Activated T-cell treated with anti-CD3 and anti-CD28 coated beads, Interleukin-2, amount 50 U/mL, for 48 hours (primary cell): Measurements from ENCODE around the gene CLASP1.
"Not testable (repeated sequence)": the region's sequence is repeated elsewhere in the genome, so short reads cannot be mapped to it uniquely, and the experiment has no call there.

Experiments used
- DNase-seq, 2 experiments: peaks; one replicate each; pipeline ENCODE4 v3.0.0-alpha.2; 2020

The CLASP1 gene

DNA sequence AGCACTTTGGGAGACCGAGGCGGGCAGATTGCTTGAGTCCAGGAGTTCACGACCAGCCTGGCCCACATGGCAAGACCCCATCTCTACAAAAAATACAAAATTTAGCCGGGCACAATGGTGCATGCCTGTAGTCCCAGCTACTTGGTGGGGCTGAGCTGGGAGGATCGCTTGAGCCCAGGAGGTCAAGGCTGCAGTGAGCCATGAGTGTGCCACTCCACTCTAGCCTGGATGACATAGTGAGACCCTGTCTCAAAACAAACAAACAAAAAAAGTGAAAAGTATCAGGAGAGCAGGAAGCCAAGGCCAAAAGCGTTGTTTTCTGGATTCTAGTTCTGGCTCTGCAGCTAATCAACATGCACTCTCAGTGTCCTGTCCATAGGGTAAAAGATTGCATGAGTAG lies 10.7 kb upstream of the CLASP1 start:
- DNase-seq = no peak

DNA sequence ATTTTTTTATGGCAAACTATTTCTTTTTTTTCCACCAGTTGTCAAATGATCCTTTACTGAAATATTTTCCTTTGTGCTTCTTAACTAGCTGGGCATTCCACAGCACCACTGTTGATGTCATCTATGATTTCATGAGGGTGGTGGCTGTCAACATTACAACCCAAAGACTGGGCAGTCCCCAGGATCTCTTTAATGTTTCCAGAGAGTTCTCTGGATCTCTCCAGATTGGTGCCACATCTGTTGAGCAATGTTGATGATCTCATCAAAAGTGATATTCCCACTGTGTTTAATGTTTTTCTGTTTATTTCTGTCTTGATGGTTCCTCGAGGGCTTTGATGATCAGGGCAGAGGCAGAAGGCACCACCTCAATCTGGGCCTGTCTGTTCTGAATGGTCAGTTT lies 9.1 kb upstream of the CLASP1 start:
- DNase-seq = not testable (repeated sequence)

DNA sequence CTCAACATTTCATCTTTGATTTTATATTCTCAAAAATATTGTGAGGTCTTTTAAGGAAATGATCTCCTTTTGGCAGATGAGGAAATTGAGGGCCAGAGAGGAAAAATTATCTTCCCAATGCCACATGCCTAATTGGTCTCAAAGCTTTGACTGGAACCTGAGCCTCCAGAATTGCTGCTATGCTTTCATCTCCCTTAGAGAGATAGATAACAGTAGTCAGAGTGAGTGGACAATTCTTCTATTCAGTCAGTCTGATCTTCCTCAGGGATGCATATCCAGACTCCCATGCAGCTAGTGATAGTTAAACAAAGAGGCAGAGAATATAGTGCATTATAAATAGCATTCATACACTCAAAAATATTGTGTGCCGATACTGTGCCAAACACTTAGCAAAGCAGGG lies 3.8 kb upstream of the CLASP1 start:
- DNase-seq = no peak

DNA sequence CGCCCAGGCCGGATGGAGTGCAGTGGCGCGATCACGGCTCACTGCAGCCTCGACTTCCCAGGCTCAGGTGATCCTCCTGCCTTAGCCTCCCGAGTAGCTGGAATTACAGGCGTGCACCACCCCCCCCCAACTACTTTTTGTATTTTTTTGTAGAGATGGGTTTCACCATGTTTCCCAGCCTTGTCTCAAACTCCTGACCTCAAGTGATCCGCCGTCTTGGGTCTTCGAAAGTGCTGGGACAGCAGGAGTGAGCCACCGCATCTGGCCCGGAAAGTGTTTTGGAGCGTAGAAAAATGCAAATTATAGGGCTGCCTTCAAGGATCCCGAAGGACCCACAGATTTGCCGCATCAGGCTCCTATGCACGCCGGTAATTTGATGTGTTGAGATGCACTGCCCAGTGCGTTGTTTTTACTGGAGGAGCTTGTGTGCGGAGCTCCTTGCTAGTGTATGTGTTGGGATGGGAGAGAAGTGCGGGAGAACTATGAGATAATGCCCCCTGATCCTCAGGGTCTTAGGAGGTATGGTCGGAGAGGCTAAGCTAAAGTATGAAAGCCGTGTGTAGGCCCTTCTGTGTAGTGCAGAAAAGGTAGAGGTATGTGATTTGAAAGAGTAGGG lies 1.2 kb upstream of the CLASP1 start:
- DNase-seq = peak; percentile 48 to 52

DNA sequence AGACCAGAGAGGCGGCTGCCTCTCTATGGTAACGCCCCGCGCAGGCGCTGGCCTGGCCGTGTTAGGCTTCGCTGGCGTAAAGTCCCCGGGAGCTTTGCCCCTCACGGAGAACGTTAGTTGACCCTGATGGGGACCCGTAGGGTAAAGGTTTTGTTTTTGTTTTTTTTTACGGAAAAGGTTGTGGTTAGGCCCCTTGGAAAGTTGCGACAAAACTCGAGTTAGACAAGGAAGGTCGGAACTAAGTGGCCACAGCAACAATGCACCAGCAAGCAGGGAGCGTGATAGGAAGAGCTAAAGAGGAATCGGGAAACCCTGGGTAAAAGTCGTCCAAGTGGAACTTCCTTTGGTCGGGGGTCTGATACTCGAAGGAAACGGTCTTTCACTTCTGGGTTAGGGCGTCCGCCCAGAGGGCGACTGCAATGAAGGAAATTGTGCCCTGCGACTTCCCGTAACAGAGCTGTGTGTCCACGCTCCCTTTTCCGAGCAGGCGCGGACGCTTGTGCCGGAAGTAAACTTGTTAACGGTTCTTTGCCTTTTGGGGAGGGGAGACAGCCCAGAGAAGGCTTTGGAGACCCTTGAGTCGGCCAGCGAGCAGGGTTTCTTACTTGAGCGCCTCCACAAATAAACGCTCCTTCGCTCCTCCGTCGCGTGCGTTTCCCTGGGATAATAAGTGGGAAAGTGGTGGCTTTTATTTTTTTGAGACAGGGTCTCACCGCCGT lies 493 bp upstream of the CLASP1 start:
- DNase-seq = peak; percentile 92 to 94

DNA sequence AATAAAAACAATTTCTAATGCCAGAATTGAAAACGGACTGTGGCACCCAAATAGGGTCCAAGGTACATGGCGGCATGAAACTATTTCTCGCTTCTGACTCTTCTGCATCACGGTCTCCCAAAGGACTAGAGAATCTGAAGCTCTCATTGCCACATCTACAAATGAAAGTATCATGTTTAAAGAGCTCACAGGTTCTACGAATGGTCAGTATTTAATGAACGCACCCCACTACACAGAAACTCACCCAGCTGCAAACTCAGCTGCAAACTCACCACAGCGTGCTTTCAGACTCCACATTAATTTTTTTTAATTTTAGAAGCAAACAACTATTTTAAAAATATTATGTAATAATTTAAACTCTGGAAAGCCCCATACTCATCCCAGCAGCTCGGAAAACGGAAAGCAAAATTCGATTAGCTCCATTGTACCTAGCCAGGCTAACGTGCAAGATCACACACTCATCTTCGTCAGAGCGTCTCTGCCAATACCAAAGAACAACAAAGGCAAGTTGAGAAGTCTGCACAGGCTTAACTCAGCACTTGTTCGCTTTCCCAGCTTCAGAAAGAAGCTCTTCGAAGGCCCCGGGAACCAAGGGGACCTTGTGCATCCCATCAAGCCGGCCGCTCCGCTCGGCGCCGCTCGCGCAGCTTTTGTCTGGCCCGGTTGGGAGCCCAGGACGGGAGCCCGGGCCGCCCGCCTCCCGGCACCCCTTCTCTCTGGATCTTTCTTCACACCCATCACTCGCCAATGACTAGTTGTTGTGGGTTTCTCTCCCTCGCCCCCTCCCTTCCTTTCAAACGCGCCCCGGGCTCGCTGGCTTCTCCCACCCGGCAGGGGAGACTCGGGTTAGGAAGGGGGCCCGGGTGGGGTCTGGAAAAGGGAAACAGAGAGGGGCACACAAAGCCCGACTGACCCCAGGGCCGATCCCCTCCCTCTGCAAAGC lies 785 bp downstream of the CLASP1 start:
- peak; percentile 75 to 77 for DNase-seq

DNA sequence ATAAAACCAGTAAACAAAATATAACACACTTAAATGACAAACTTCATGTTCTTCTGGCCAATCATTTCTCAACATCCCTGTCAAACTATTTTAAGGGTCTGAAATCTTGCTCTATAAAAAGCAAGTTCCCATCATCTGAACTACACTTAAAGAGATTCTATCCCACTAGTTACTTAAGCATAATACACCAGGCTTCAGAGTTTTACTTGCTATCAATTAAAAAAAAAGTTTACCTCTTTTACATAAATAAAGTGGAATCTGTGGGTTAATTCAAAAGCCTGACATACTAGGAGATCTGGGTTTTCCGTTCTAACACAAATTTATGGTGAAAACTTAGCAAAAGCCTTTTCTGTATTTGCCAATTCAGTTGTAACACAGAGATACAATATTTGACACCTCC lies 1.9 kb downstream of the CLASP1 start:
- DNase-seq = no peak

DNA sequence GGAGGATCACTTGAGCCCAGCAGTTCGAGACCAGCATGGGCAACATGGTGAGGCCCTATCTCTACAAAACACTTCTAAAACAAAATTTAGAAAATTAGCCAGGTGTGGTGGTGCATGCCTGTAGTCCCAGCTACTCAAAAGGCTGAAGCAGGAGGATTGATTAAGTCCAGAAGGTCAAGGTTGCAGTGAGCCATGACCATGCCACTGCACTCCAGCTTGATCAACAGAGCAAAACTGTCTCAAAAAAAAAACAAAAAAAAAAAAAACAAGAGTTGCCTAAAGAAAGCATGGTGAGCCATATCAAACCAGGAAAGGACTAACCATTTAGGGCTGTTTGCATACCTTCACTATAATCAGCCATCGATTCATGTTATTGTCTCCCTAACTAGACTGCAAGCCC lies 4.5 kb downstream of the CLASP1 start:
- DNase-seq = no peak

DNA sequence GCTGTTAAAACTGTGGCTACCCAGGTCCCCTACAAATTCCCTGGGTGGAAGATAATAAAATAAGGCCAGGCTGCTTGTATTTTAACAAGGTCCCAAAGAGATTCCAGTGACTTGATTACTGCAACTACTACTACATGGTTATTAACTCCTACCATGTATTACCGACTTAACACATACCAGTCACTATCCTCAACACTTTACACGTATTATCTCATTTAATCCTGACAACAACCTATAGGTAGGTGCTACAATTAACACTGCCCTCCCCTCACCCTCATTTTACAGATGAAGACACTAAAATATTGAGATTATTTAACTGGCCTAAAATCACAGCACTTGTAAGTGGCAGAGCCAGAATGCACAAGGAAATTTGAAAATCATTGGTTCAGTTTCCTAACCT lies 5.4 kb downstream of the CLASP1 start:
- no peak for DNase-seq

DNA sequence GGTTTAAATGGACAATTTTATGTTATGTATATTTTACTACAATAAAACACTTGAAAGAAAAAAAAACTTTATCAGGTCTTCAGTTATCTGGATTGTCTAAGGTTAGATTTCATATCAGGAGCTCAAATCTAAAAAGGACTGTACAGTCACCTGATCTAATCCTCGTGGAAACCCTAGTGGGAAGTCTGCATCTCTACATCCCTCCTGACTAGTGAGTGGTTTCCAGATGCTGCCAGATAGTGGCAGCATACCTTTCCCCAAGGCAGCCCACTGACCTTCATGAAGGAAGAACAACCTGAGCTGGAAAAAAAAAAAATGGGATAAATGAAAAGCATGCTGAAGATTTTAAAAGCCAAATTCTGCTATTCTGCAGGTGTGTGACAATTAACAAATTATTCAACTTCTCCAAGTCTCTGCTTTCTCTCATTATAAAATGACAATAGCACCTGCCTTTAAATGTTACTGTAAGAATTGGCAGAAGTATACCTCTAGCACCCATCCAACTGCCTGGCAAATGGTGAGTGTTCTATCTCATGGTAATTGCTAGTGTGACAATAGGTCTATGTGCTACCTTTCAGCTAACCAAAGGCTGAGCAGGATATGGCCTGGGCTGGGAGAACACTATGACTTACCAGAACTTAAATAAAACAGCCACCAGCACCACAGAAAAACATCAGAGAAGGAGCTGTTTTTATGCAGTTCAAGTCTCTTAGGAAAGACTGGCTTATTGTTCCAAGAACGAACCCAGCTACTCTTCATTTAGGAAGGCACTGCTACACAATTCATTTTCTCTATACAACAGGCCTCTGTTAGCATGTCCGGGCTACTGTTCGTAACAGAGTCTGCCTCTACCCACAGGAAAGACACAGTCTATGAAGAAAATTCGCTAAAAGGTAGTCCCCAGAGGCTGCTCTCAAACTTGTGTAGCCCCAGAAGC lies 8.6 kb downstream of the CLASP1 start:
- no peak for DNase-seq

DNA sequence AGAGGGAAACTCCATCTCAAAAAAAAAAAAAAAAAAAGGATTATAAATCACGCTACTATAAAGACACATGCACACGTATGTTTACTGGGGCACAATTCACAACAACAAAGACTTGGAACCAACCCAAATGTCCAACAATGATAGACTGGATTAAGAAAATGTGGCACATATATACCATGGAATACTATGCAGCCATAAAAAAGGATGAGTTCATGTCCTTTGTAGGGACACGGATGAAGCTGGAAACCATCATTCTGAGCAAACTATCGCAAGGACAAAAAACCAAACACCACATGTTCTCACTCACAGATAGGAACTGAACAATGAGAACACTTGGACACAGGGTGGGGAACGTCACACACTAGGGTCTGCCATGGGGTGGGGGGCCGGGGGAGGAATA lies 9.4 kb downstream of the CLASP1 start:
- not testable (repeated sequence) for DNase-seq

DNA sequence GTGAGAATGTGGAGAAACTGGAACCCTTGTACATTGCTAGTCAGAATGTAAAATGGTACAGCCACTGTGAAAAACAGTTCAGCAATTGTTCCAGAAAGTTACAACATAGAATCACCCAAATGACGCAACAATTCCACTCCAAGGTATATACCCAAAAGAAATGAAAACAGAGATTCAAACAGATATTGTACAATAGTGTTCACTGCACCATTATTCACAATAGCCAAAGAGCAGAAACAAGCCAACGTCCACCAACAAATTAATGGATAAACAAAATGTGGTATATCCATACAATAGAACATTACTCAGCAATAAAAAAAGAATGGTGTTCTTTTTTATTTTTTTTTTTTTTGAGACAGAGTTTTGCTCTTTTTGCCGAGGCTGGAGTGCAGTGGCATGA lies 10.9 kb downstream of the CLASP1 start:
- DNase-seq = no peak

DNA sequence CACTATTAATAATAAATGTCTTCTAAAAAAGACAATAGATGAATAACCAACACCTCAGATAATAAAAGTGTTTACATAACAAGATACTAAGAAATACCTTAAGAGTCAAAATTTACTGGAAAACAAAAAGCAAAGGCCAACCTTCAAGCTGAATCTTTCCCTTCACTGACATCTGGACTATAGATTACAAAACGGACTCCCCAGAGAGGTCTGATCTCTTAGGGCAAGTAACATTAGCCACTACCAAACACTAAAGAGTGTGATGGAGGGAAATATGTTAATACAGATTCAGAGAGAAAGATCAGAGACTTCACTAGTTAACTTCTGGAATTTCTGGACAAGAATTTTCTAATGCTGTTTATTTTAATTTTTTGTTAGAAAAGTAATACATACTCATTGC lies 13.9 kb downstream of the CLASP1 start:
- DNase-seq = no peak

DNA sequence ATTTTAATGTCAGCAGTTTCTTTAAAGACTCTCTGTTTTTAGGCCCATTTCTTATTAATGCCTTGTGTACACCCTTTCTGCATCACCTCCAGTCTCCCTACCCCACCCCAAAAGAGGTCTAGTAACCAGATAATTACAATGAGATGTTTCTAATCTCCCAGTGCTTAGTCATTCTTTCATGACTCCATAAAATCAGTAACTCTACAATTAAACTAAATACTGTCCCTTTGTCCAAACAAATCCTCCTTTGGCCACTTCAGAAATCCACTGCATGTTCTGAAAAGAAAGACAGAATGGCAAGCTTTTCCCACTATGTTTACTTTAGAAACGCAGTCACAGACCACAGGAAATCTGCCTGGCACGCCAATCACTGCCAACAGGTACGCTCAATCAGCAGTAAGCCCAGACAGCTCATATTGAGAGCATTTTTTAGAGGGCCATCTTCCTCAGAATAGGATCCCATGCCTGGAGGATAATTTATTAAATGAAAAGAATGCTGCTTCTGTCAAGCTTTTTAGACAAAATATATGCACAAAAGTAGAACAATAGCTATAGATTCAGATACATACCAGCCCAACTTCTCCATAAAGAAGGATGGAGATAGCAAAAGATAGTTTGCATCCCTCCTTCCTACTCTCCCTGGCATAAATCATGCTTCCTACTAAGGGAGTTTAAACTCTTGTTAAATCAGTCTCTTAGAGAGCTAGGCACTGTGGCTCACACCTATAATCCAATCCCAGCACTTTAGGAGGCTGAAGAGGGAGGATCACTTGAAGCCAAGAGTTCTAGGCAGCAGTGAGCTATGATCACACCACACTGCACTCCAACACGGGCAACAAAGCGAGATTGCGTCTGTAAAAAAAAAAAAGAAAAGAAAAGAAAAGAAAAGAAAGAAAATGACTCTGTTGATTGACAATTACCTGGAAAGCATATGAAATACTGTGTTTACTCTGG lies 14.6 kb downstream of the CLASP1 start:
- DNase-seq = peak in 1 of 2 experiments; percentile 35

DNA sequence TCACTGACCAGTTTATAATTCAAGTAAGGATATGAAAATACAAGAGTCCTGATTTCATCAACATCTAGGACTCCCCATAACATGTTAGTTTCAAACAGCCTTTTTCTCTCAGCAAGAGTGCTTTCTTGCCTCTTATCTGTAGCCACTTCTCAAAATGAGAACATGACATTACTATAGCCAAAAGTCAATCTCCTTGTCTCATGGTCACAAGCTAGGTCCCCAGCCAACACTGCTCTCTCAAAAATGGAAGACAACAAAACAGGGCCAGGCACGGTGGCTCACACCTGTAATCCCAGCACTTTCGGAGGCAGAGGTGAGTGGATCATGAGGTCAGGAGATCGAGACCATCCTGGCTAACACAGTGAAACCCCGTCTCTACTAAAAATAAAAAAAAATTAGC lies 15.8 kb downstream of the CLASP1 start:
- DNase-seq = no peak

DNA sequence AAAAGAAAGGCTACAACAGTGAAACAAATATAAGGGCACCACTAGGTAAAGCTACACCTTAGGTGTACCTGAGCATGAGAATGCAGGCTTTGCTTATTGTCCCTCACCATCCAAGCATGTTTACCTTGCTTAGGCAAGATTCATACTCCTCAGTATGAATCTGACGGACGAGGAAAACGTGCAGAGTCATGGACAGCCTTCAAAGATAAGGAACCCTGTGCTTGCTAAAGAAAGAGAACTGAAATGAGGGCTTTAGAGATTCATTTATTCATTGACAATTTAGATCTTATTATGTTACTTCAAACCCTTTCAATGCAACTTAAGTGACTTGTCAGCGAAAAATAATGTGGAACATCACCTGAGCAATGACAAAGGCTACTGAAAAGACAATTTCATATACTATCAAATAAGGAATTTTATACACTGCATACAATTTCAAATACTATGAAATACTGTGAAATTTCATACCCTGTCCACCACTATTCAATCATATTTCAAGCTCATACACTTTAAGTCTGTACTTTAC lies 21.7 kb downstream of the CLASP1 start:
- DNase-seq = no peak

DNA sequence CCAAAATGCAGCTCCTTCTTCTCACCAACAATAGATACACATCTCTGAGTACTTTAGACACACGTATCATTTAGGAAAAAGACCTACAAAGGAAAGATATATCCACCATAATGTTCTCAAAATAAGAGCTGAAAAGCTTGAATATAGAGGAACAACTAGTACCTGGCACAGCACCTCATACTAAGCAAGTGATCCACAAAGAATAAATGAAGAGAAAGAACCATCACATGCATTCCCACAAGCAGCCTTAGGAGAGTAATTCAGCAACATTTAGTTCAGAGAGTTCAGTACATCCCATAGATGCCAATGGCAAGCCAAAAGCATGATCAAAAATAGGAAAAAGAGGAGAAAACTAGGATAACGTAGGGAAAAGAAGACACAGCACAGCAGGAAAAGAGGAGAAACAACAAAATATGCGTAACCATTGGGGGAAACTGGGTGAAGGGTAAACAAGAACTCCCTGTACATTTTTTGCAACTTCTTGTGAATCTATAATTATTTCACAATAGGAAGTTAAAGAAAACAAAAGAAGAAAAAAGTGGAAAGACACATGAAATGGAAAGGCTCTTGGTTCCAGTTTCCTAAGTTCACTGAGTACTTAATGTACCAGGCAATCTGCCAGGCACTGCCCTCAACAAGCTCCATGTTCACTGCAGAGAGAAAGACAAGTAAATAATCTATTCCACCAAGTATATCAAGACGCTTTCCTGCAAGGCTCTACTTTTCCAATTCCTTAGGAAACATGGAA lies 22.3 kb downstream of the CLASP1 start:
- DNase-seq = no peak

DNA sequence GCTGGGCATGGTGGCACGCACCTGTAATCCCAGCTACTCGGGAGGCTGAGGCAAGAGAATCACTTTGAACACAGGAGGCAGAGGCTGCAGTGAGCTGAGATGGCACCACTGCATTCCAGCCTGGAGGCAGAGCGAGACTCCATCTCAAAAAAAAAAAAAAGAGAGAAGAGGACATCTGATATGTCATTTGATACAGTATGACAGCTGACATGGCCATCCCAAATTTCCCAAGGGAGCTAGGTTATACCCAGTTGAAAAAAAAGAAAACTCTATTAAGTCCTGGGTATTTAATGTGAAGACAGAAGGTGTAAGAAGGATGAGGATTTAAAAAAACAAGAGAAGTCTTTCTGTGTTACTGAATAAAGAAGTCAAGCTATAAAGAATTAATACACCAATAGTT lies 23.3 kb downstream of the CLASP1 start:
- no peak for DNase-seq

DNA sequence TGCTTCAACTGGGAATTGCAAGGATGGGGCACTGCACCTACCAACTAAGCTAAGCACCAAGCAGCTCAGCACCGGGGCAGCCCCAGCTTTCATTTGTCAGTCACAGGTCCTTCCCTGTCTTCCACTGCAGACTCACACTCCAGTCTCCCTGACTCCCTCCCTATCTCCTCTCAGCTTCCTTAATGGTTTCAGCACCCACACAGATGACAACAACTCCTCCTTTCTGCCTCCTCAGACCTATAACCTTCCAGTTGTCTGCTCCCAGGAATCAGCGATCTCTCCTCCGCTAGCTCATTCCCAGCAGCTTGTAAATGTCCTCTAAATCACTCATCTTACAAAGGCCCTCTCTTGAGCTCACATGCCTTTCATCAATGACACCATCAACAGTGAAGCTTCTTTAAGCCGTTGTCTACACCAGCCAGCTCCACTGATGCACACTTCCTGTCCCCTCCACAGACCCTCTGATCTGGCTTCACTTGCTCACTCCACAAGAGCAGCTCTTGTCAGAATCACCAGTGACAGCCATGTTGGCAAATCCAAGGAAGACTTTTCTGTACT lies 32.1 kb downstream of the CLASP1 start:
- DNase-seq = no peak

DNA sequence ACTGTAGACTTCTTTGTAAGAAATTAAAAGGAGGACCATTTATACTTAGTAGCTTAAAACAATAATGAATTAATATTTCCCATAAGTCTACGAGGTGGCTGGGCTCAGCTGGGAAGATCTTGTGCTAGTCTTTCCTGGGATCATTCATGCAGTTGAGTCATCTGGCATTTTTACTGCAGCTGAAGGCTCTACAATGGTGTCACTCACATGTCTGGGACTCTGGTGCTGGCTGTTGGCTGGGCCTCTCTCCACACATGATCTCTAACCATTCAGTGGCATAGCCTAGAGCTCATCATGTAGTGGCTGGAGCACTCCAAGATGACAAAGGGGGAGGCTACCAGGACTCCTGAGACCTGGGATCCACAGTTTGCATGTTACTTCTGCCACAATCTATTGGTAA lies 35.5 kb downstream of the CLASP1 start:
- no peak for DNase-seq
